IPS-20b (cell line): ENCODE results near the gene CBLL1.

Experiments used
- H3K27ac ChIP-seq: one replicate; pipeline ENCODE4 v1.5.1; 2013; ENCODE audit warnings: low read length
- H3K27me3 ChIP-seq: 2 replicates; pipeline ENCODE4 v1.6.1; 2013; ENCODE audit warnings: mild to moderate bottlenecking, low read length, inconsistent platforms; ENCODE audit not compliant: insufficient read depth
- H3K36me3 ChIP-seq: 2 replicates; pipeline ENCODE4 v1.6.1; 2013; ENCODE audit warnings: low read depth, mild to moderate bottlenecking, inconsistent platforms, low read length, moderate library complexity; ENCODE audit not compliant: insufficient read depth
- H3K4me1 ChIP-seq: 2 replicates; pipeline ENCODE4 v1.6.1; 2013; ENCODE audit warnings: mild to moderate bottlenecking, control low read depth, inconsistent platforms, low read length, moderate library complexity; ENCODE audit not compliant: insufficient read depth
- H3K4me3 ChIP-seq: 2 replicates; pipeline ENCODE4 v1.5.1; 2013; ENCODE audit warnings: mild to moderate bottlenecking, low read length, inconsistent platforms
- H3K9ac ChIP-seq: 2 replicates; pipeline ENCODE4 v1.6.1; 2013; ENCODE audit warnings: low read depth, mild to moderate bottlenecking, inconsistent platforms, low read length, moderate library complexity
- H3K9me3 ChIP-seq: 2 replicates; pipeline ENCODE4 v1.6.1; 2013; ENCODE audit warnings: mild to moderate bottlenecking, low read depth, low read length, inconsistent platforms; ENCODE audit not compliant: insufficient read depth

The CBLL1 gene

DNA sequence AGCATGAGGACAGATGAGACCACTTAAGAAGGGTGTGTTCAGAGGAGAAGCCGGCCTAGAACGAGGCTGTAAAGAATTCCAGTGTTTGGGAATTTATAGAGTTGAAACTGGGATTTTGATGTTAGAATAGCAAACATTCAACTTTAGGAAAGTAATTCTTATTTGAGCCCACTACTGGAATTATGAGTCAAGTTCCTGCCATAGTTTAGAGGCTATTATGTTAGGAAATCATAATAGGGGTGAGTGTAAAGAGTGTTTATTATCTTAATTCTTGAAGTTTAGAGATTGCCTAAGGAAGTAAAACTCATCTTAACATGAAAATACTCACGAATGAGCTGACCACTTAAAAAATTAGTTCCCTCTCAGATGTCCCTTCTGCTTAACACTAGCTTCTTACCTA lies 2.1 kb downstream of the CBLL1 start:
- Histone ChIP-seq H3K27me3 (no peaks in the 10 kb centered on the region), H3K4me3 (peak overlapping the region; percentile 96; the same call in 1 of the 2 replicates), H3K9me3 (no peaks in the 10 kb centered on the region), H3K4me1 (peaks cover 17% of the 10 kb centered on the region), H3K36me3 (peaks cover 21% of the 10 kb centered on the region), H3K27ac (no peak overlapping the region), H3K9ac (peak overlapping the region; percentile 22; the same call in 1 of the 2 replicates)

DNA sequence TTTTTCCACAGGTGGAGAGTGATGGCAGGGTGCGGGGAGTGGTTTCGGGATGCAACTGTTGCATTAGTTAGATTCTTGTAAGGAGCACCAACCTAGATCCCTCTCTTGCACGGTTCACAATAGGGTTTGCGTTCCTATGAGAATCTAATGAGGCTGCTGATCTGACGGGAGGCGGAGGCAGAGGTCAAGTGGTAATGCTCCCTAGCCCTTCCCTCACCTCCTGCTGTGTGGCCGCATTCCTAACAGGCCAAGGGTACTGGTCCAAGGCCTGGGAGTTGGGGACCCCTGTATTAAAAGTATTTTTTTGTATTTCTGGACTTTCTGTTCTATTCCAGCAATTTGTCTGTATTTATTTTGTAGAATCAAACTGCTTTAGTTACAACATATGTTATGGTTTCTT lies 7.2 kb downstream of the CBLL1 start:
- Histone ChIP-seq H3K27ac (no peak overlapping the region), H3K9ac (no peak overlapping the region), H3K4me3 (no peak overlapping the region), H3K9me3 (no peaks in the 10 kb centered on the region), H3K36me3 (peaks cover 69% of the 10 kb centered on the region), H3K4me1 (peaks cover 1% of the 10 kb centered on the region; the same call in 1 of the 2 replicates), H3K27me3 (no peaks in the 10 kb centered on the region)

GRCh38 chr7:107754642-107755041 lies 10.7 kb downstream of the CBLL1 start:
- no peak overlapping the region for H3K4me3 ChIP-seq
- H3K9me3 ChIP-seq, result no peaks in the 10 kb centered on the region
- H3K36me3 ChIP-seq, result peaks cover 94% of the 10 kb centered on the region
- no peak overlapping the region for H3K27ac ChIP-seq
- H3K27me3 ChIP-seq, result no peaks in the 10 kb centered on the region
- no peaks in the 10 kb centered on the region for H3K4me1 ChIP-seq
- no peak overlapping the region for H3K9ac ChIP-seq

GRCh38 chr7:107758667-107759066 lies 14.7 kb downstream of the CBLL1 start:
- no peaks in the 10 kb centered on the region for H3K27me3 ChIP-seq
- H3K36me3 ChIP-seq, result peaks cover 73% of the 10 kb centered on the region
- H3K27ac ChIP-seq, result no peak overlapping the region
- no peak overlapping the region for H3K9ac ChIP-seq
- H3K4me1 ChIP-seq, result no peaks in the 10 kb centered on the region
- H3K9me3 ChIP-seq, result no peaks in the 10 kb centered on the region
- H3K4me3 ChIP-seq, result no peak overlapping the region

DNA sequence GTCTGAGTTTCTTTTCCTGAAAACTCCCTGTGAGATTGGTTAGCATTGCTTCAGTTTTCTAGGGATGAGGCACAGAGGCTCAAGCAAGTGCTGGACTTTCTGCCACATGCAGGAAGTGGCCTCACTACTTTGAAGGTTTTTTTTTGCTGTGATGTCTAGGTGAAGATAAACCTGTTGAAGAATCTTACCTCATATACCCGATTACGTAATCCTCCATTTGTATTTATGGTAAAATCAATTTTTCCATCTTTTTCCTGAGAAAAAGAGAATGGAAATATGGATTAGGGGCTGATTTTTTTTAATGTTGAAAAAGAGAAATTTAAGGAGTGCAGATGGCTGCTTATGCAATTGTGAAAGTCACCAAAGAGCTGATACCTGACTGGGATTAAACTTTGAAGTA lies 23.4 kb downstream of the CBLL1 start:
- H3K27ac ChIP-seq, result no peak overlapping the region
- no peaks in the 10 kb centered on the region for H3K36me3 ChIP-seq
- H3K9me3 ChIP-seq, result no peaks in the 10 kb centered on the region
- H3K4me1 ChIP-seq, result no peaks in the 10 kb centered on the region
- H3K27me3 ChIP-seq, result no peaks in the 10 kb centered on the region
- no peak overlapping the region for H3K9ac ChIP-seq
- no peak overlapping the region for H3K4me3 ChIP-seq

GRCh38 chr7:107768263-107768662 lies 24.3 kb downstream of the CBLL1 start:
- Histone ChIP-seq H3K9ac (no peak overlapping the region), H3K27ac (no peak overlapping the region), H3K4me1 (no peaks in the 10 kb centered on the region), H3K9me3 (no peaks in the 10 kb centered on the region), H3K4me3 (no peak overlapping the region), H3K36me3 (no peaks in the 10 kb centered on the region), H3K27me3 (no peaks in the 10 kb centered on the region)

DNA sequence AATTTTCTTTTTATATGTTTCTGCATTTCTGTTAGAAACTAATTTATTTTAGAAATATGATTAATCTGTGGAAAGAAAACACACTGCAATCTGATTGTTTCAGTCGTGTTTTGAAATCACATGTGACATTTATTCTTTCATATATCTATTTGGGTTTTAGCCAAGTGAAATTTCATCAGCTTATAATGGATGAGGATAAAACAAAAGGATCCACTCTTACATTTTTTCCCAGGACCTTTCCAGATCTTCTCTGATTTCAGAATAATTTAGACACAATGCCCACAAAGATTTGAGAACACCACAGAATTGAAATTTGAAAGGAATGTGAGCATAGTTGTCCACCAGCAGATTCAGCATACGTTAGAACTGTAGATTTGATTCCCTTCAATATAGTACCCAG lies 29.1 kb downstream of the CBLL1 start:
- no peaks in the 10 kb centered on the region for H3K27me3 ChIP-seq
- H3K36me3 ChIP-seq, result no peaks in the 10 kb centered on the region
- no peaks in the 10 kb centered on the region for H3K4me1 ChIP-seq
- no peaks in the 10 kb centered on the region for H3K9me3 ChIP-seq
- no peak overlapping the region for H3K27ac ChIP-seq
- no peak overlapping the region for H3K4me3 ChIP-seq
- no peak overlapping the region for H3K9ac ChIP-seq

DNA sequence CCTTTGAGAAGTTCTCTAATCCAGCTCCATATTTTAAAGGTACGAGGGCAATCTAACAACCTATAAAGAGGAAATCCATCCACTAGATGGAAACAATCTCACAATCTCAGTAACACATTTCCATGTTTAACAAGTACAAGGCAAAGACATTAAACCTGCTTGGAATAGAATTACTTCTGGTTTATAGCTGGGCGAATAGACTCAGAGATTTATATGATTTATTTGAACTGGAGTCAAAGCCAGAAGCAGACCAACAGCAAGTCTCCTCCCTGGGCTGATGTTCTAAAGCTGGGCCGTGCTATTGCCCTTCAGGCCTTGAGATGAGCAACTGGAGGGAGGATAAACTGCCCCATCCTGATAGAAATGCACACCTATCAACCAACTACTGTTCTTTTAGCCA lies 33.8 kb downstream of the CBLL1 start:
- no peak overlapping the region for H3K27ac ChIP-seq
- no peaks in the 10 kb centered on the region for H3K36me3 ChIP-seq
- no peaks in the 10 kb centered on the region for H3K4me1 ChIP-seq
- no peak overlapping the region for H3K9ac ChIP-seq
- no peaks in the 10 kb centered on the region for H3K27me3 ChIP-seq
- H3K9me3 ChIP-seq, result no peaks in the 10 kb centered on the region
- no peak overlapping the region for H3K4me3 ChIP-seq

- no peak overlapping the region for H3K27ac ChIP-seq
- no peak overlapping the region for H3K4me3 ChIP-seq
- H3K9ac ChIP-seq, result no peak overlapping the region
- no peaks in the 10 kb centered on the region for H3K9me3 ChIP-seq
- no peaks in the 10 kb centered on the region for H3K36me3 ChIP-seq
- no peaks in the 10 kb centered on the region for H3K4me1 ChIP-seq
- H3K27me3 ChIP-seq, result no peaks in the 10 kb centered on the region
Measured at GRCh38 chr7:107778283-107778682, 34.3 kb downstream of the CBLL1 start.

DNA sequence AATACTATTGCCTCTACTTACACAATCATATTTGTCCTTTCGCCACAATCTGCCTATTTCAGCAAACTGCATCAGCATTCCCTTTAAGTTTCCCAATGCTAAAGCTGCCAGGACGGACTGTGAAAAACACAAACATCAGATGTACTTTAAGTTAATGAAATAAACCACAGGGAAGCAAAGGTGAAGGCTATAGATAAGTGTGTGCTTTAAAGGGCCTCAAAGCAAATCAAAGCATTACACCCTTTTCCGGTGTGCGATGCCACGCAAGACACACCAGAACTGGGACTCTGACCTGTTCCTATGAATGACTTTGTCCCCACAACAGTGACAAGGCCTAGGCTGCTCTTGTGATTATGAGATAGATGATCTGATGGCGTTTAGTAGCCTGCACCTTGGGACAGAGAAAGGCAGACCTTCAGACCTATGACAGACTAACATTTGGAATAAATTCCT lies 35.7 kb downstream of the CBLL1 start:
- Histone ChIP-seq H3K4me3 (no peak overlapping the region), H3K4me1 (no peaks in the 10 kb centered on the region), H3K9ac (no peak overlapping the region), H3K27me3 (no peaks in the 10 kb centered on the region), H3K27ac (no peak overlapping the region), H3K36me3 (no peaks in the 10 kb centered on the region), H3K9me3 (no peaks in the 10 kb centered on the region)

DNA sequence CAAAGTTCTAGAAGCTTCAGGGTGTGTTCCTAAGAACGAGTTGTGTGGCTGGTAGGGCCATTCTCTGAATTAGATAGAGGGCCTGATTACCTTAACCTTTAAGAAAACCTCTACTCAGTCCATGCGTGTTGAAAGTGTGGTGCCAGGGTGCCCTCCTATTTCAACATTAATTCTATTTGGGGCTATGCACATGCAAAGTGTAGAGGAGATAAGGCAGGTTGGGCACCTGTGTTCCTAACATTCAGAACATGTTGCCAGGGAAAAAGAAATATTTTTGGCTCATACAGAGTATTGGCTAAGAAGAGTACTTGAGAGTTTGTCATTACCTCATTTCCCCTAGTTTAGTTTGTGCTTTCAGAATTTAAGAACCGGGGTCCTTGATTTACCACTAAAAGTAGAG lies 38.4 kb downstream of the CBLL1 start:
- H3K27me3 ChIP-seq, result no peaks in the 10 kb centered on the region
- H3K9ac ChIP-seq, result no peak overlapping the region
- peaks cover 6% of the 10 kb centered on the region for H3K4me1 ChIP-seq
- H3K9me3 ChIP-seq, result no peaks in the 10 kb centered on the region
- no peak overlapping the region for H3K27ac ChIP-seq
- H3K4me3 ChIP-seq, result no peak overlapping the region
- H3K36me3 ChIP-seq, result no peaks in the 10 kb centered on the region

DNA sequence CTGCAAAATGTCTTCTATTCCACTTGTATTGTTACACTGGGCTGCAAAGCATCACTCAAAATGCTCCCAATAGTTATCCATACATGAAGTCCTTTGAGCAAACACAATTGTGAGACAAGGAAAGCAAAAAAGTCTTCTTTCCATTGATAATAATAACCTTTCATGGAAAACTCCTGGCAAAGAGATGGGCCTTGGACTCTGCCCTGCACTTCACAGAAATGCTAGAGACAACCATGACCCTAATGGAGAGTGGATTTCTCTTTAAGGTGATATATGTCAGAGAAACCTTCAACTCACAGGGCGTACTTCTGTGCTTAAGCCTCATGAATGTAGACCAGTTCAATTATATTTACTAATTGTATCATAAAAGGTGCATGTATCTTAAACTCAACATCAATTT lies 39.7 kb downstream of the CBLL1 start:
- Histone ChIP-seq H3K9me3 (no peaks in the 10 kb centered on the region), H3K4me3 (no peak overlapping the region), H3K27me3 (no peaks in the 10 kb centered on the region), H3K27ac (no peak overlapping the region), H3K9ac (no peak overlapping the region), H3K36me3 (no peaks in the 10 kb centered on the region), H3K4me1 (peaks cover 17% of the 10 kb centered on the region)

- no peak overlapping the region for H3K4me3 ChIP-seq
Measured at GRCh38 chr7:107785170-107785569, 41.2 kb downstream of the CBLL1 start.

More at GRCh38 chr7:107785170-107785569, 41.2 kb downstream of the CBLL1 start:
- Histone ChIP-seq H3K9ac (no peak overlapping the region), H3K27ac (no peak overlapping the region), H3K4me1 (peaks cover 17% of the 10 kb centered on the region), H3K27me3 (no peaks in the 10 kb centered on the region), H3K9me3 (no peaks in the 10 kb centered on the region), H3K36me3 (no peaks in the 10 kb centered on the region)
